Skeletal muscle tissue (tissue), 4 donors: ENCODE results near the gene ASB16. TPM values are rescaled to one million over a fixed set of nuclear protein-coding genes. Genes with fewer than 3 reads are reported as not detected.

Experiments
- H3K27ac ChIP-seq: one replicate; pipeline ENCODE4 v1.7.0; 2013; ENCODE audit warnings: mild to moderate bottlenecking, low read depth, low read length, inconsistent platforms
- H3K27me3 ChIP-seq, 3 donors: one replicate each; pipeline ENCODE4 v1.7.0; 2013; ENCODE audit warnings: low read length in 3 of 3; ENCODE audit not compliant: control insufficient read depth in 3 of 3, insufficient read depth in 3 of 3
- H3K36me3 ChIP-seq, 3 donors: one replicate each; pipeline ENCODE4 v1.7.0; 2013; ENCODE audit warnings: low read length in 3 of 3; ENCODE audit not compliant: control insufficient read depth in 3 of 3, insufficient read depth in 3 of 3
- H3K4me1 ChIP-seq, 3 donors: one replicate each; pipeline ENCODE4 v1.7.0; 2013; ENCODE audit warnings: low read length in 3 of 3, mild to moderate bottlenecking in 3 of 3; ENCODE audit not compliant: control insufficient read depth in 3 of 3, insufficient read depth in 3 of 3
- H3K4me3 ChIP-seq, 3 donors: one replicate each; pipeline ENCODE4 v1.7.0; 2013; ENCODE audit warnings: low read length in 3 of 3
- H3K9ac ChIP-seq, 3 donors: one replicate each; pipeline ENCODE4 v1.7.0; 2013; ENCODE audit warnings: low read length in 3 of 3, mild to moderate bottlenecking in 3 of 3, moderate library complexity in 2 of 3, low read depth in 1 of 3
- H3K9me3 ChIP-seq, 3 donors: one replicate each; pipeline ENCODE4 v1.7.0; 2013; ENCODE audit warnings: low read length in 3 of 3; ENCODE audit not compliant: control insufficient read depth in 3 of 3
- total RNA-seq: library from RNA; depleted of rRNA; stranded (reverse); fragments of >200 nt; gene quantifications from one replicate; pipeline ENCODE4 v1.2.3, GENCODE V29; 2014
- donor health status: Osteomylitis.

The ASB16 gene
- total RNA-seq, 1 donor from 2014 or later, result 4.7 TPM

- Histone ChIP-seq H3K36me3 (peaks cover 48 to 55% (median 51%) of the 10 kb centered on the region in 3 donors), H3K9me3 (peaks cover 0 to 4% (median 0%) of the 10 kb centered on the region in 3 donors), H3K27me3 (no peaks in the 10 kb centered on the region), H3K4me1 (peaks cover 51 to 75% (median 60%) of the 10 kb centered on the region in 3 donors), H3K9ac (no peak overlapping the region), H3K27ac (no peak overlapping the region), H3K4me3 (no peak overlapping the region)
These were observed 44.4 kb downstream of the ASB16 start for GRCh38 chr17:44214896-44215295.

GRCh38 chr17:44216173-44216572 is 45.7 kb downstream of the ASB16 start:
- no peak overlapping the region for H3K27ac ChIP-seq
- no peak overlapping the region for H3K4me3 ChIP-seq
- H3K4me1 ChIP-seq, result peaks cover 46 to 64% (median 50%) of the 10 kb centered on the region in 3 donors
- peaks cover 42 to 47% (median 46%) of the 10 kb centered on the region in 3 donors for H3K36me3 ChIP-seq
- peak overlapping the region in 1 of 3 donors; percentile 3 for H3K9ac ChIP-seq
- no peaks in the 10 kb centered on the region for H3K27me3 ChIP-seq
- H3K9me3 ChIP-seq, result peaks cover 0 to 4% (median 0%) of the 10 kb centered on the region in 3 donors

DNA sequence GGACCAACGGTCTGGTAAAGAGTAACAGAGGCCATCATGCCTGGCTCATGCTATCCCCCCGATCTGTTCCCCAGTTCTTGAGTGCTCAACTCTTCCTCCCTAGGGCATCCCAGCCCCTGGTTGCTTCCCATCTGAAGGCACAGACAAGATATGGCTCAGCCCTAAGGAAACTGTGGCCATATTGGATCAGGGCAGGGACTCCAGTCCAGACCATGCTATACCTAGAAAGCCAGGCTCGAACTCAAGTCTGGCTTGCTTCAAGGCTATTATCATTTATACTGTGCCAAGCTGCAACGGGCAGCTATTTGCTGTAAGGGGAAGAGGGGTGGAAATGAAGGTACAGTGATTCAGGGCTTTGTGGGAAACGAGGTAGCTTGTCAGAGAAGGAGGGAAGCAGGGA is 46.2 kb downstream of the ASB16 start:
- Histone ChIP-seq H3K27me3 (no peaks in the 10 kb centered on the region), H3K27ac (no peak overlapping the region), H3K9me3 (peaks cover 0 to 4% (median 0%) of the 10 kb centered on the region in 3 donors), H3K4me1 (peaks cover 45 to 61% (median 46%) of the 10 kb centered on the region in 3 donors), H3K9ac (peak overlapping the region in 2 of 3 donors; percentile 2 to 81), H3K36me3 (peaks cover 37 to 42% (median 41%) of the 10 kb centered on the region in 3 donors), H3K4me3 (peak overlapping the region in 1 of 3 donors; percentile 4)

- H3K4me3 ChIP-seq, result peak overlapping the region; percentile 65 to 76 (median 76)
- H3K36me3 ChIP-seq, result peaks cover 35 to 41% (median 40%) of the 10 kb centered on the region in 3 donors
- no peaks in the 10 kb centered on the region for H3K27me3 ChIP-seq
- peaks cover 49 to 65% (median 51%) of the 10 kb centered on the region in 3 donors for H3K4me1 ChIP-seq
- H3K9ac ChIP-seq, result peak overlapping the region; percentile 45 to 81 (median 70)
- H3K9me3 ChIP-seq, result peaks cover 0 to 4% (median 0%) of the 10 kb centered on the region in 3 donors
- peak overlapping the region; percentile 83 for H3K27ac ChIP-seq
These were observed 47.3 kb downstream of the ASB16 start for GRCh38 chr17:44217738-44218343.

- H3K27ac ChIP-seq, result peak overlapping the region; percentile 83
- peak overlapping the region; percentile 45 to 93 (median 70) for H3K9ac ChIP-seq
- peaks cover 49 to 65% (median 51%) of the 10 kb centered on the region in 3 donors for H3K4me1 ChIP-seq
- peaks cover 35 to 39% (median 37%) of the 10 kb centered on the region in 3 donors for H3K36me3 ChIP-seq
- peak overlapping the region; percentile 76 to 79 (median 76) for H3K4me3 ChIP-seq
- H3K9me3 ChIP-seq, result peaks cover 0 to 4% (median 0%) of the 10 kb centered on the region in 3 donors
- H3K27me3 ChIP-seq, result no peaks in the 10 kb centered on the region
These were observed 48.0 kb downstream of the ASB16 start for GRCh38 chr17:44218344-44219107.

DNA sequence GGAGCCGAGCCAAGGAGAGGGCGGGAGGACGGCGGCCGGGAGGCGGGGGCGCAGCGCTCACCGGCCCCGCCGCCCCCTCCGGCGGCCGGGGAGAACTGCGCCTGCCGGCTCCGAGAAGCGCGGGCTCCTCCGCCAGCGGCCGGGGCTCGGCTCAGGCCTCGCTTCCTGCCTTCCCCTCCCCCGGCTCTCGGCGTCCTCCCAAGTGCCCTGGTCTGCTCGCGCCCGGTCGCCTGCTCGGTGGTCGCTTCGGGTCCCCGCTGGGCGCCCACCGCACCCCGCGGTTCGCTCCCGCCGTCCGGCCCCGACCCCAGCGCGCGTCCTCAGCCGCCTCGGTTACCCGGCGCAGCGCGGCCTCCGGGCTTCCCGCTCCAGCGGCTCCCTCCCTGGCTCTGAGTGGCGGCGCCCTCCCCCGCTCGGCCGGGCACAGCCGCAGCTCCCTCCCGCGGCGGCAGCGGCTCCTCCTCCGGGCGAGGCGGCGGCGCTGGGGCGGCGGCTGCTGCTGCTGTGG is 48.7 kb downstream of the ASB16 start:
- H3K27me3 ChIP-seq, result no peaks in the 10 kb centered on the region
- H3K27ac ChIP-seq, result peak overlapping the region; percentile 83
- peak overlapping the region; percentile 48 to 79 (median 76) for H3K4me3 ChIP-seq
- H3K36me3 ChIP-seq, result peaks cover 30 to 33% (median 30%) of the 10 kb centered on the region in 3 donors
- H3K4me1 ChIP-seq, result peaks cover 49 to 63% (median 51%) of the 10 kb centered on the region in 3 donors
- H3K9me3 ChIP-seq, result peaks cover 0 to 3% (median 0%) of the 10 kb centered on the region in 3 donors
- peak overlapping the region; percentile 68 to 93 (median 78) for H3K9ac ChIP-seq

DNA sequence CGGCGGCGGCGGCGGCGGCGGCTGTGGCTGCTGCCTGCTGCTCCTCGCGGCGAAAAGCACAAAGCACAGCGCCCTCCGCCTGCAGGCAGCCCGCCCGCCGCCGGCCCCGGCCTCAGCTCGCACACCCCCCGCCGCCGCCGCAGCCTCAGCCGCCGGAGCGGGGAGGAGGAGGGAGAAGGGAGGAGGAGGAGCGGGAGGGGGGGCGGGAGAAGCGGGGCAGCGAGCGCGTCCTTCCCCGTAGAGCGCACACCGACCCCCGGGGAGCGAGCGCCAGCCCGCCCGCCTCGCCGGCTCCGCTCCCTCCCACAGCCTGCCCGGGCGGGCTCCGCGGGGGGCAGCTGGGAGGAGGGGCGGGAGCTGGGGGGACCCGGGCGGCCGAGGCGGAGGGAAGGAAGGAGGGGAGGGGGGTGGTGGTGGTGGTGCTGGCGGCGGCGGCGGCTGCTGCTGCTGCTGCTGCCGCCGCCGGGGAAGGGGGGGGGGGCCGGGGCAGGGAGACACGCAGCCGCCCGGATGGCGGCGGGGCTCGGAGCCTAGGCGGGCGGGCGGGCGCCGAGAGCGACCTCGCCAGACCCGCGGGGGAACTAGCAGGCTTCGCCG is 49.2 kb downstream of the ASB16 start, which contains the start of gene UBTF:
Gene UBTF (minus strand): TSS at position 60 of the 597 bp plus-strand sequence. CDS start 1,446 bp downstream, outside the sequence.
- Histone ChIP-seq H3K4me3 (peak within 1 kb of the TSS; percentile 78 to 91 (median 89)), H3K9me3 (no peaks in the 10 kb centered on the region), H3K9ac (peak within 1 kb of the TSS; percentile 87 to 96 (median 90)), H3K36me3 (peaks cover 24 to 27% (median 25%) of the 10 kb centered on the region in 3 donors), H3K4me1 (peaks cover 46 to 57% (median 47%) of the 10 kb centered on the region in 3 donors), H3K27me3 (no peaks in the 10 kb centered on the region), H3K27ac (peak within 1 kb of the TSS; percentile 87)

- H3K27ac ChIP-seq, result peak overlapping the region; percentile 87
- H3K4me3 ChIP-seq, result peak overlapping the region; percentile 81 to 91 (median 89)
- H3K9me3 ChIP-seq, result no peaks in the 10 kb centered on the region
- H3K4me1 ChIP-seq, result peaks cover 42 to 50% (median 44%) of the 10 kb centered on the region in 3 donors
- peak overlapping the region; percentile 87 to 96 (median 90) for H3K9ac ChIP-seq
- peaks cover 17 to 20% (median 18%) of the 10 kb centered on the region in 3 donors for H3K36me3 ChIP-seq
- H3K27me3 ChIP-seq, result no peaks in the 10 kb centered on the region
These were observed 49.9 kb downstream of the ASB16 start for GRCh38 chr17:44220213-44221083.
